Stimulated activated CD4-positive, alpha-beta T cell treated with anti-CD3 and anti-CD28 coated beads, Interleukin-12 subunit alpha, Interleukin-12 subunit beta, amount 100 ng/mL, for 4 hours (primary cell): Measurements from ENCODE around the gene SPATA20.

Experiments
- DNase-seq: peaks from one replicate; pipeline ENCODE4 v3.0.0-alpha.2; 2020

Gene SPATA20

DNA sequence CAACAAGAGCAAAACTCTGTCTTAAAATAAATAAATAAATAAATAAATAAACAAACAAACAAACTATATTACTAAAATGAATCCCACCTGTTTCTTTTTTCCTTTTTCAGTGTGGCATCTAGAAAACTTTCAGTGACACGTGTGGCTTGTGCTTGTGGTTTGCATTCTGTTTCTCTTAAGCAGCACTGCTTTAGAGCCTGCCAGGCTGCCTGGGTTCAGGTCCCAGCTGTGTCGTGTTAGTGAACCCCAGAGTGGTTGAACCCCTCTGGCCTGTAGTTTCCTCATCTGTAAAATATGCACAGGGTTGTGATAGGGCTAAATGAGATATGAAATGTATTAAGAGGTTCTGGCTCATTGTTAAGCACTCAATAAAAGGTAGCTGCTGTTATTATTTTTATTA is 26.5 kb upstream of the SPATA20 start:
- DNase-seq = no peak

DNA sequence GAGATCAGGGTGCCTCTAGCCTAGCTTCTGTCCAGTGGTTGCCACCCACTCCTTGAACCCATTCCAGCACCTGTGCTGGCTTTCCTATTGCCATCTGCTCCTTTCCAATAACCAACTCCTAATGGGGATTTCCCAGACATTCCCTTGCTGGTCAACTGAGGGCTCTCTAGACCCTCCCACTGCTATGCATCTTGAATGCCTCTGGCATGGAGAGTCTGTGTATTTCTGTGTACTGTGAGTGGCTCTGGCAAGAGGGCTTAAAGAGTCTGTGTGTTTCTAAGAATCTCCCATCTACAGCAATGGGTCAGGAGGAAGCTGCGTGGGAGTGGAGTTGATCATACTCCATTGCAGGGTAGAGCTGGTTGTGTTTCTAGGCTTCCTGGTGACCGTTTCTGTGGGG is 25.5 kb upstream of the SPATA20 start:
- no peak for DNase-seq

DNA sequence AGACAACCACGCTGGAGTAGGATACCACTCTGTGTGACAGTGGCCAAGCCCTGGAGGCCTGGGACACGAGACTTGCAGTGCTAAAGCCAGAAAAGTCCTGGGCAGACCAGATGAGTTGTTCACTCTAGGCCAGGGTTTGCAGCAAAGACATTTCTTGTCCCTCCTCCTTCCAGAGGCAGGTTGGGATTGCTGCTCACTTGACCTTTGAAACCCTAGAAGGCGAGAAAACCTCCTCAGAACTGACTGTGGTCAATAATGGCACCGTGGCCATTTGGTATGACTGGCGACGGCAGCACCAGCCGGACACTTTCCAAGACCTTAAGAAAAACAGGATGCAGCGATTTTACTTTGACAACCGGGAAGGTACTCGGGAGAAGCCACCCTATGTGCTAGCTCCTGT is 24.2 kb upstream of the SPATA20 start:
- DNase-seq = no peak

DNA sequence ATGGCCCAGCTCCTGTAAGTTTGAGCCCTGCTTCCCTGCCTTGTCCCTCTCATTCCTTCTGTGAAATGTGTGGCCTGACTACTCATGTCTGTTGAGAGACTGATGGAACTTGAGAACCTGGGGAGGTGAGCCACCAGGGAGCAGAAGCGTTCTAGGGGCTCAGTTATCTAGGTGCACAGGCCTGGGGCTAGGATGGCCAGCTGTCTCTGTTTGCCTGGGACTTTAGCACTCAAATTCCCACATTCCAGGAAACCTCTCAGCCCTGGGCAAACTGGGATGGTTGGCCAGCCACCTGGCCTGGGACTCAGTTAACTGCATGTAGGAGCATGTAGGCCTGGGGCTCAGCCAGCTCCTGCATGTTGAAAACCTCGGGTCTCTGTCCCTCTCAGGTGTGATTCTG is 23.8 kb upstream of the SPATA20 start:
- no peak for DNase-seq

DNA sequence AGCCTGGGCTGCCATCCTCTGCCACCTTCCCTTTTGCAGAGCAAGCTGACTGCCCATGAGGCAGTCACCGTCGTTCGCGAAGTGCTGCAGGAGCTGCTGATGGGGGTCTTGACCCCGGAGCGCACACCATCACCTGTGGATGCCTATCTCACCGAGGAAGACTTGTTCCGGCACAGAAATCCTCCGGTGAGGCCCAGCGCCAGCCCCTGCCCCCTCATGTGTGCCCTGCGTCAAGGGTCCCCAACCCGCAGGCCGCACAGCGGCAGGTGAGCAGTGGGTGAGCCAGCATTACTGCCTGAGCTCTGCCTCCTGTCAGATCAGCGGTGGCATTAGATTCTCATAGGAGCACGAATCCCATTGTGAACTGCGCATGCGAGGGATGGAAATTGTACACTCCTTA is 22.1 kb upstream of the SPATA20 start:
- DNase-seq = no peak

DNA sequence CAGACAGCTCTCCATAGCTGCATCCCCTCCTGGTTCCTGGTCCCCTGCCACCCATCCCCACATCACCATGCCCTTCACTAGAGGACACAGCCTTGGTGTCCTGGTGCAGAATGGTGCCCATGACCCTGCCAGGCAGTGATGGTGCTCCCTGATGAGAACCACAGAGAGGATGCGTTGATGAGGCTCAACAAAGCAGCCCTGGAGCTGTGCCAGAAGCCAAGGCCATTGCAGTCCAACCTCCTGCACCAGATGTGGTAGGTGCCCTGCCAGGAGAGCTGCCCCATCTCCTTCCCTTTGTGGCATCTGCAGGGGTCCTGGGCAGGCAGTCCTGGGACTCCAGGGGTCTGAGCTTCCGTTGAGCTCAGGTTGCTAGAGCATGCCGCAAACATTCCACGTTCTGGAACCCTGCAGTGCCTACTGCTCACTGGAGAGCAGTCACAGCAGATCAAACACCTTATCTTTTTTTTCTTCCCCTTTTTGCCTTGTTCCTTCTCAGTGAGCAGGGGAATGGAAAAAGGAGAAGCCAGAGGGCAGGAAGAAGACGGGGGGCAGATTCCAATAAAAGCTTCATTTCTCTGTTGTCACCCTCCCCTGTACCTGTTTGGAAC is 19.7 kb upstream of the SPATA20 start:
- no peak for DNase-seq

DNA sequence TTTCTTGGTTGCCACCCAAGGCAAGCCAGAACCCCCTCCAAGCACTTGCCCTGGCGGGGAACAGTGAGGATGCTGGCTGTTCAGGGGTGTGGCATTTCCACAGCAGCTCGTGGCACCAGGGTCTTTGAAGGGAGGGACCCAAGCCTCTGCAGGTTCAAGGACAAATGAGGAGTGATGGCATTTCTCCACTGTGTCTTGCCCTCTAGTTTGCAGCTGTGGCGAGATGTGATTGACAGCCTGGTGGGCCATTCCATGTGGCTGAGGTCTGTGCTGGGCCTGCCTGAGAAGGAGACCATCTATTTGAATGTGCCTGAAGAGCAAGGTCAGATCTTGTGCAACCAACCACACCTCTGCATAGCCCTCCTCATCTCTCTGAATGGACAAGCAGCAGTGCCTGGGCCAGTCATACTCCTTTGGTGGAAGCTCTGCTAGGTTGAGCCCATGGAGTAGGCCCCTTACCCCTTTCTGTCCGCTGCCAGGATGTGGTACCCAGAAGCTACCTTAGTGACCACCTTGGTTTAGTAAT is 19.0 kb upstream of the SPATA20 start:
- no peak for DNase-seq

DNA sequence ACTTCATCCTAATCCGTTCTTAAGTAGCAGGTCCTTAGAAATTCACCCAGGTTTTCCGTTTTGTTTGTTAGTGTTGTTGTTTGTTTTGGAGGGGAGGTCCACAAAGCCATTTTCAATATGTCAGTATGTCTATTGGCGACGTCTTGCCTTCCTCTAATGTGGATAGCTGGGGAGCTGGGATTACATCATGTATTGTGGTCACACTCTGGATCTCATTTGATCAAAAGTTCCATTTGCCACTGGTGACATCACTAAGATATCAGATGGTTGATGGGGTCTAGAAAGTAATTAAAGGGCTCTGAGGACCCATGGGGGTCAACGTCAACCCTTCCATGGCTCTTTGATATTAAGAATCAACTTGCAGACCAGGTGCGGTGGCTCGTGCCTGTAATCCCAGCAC is 17.1 kb upstream of the SPATA20 start:
- no peak for DNase-seq

DNA sequence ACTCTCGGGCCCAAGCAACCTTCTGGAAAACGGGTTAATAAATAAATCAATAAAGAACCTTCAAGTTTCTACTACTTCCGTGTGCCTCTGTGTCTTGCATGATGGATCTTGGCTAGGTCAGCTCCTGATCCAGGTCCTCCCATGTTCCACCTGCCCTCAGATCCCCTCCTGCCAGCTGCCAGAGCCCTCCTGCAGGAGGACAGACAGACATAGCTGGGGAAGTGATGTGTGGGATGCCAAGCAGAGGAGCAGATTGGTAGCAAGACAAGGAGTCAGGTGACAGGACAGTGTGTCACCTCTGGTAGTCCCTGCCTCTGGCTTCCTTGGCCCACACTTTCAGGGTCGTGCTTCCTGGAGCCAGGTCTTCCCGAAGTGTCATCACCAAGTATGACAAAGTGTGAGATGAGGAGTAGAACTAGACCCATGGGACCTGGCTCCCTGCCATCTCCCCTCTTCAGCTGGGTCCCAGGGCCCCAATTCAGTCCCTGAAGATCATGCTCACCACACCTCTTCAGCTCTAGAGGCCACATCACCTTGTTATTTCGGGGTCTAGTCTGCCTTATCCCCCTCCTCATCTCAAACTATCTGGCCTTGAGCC is 15.4 kb upstream of the SPATA20 start:
- DNase-seq = no peak

DNA sequence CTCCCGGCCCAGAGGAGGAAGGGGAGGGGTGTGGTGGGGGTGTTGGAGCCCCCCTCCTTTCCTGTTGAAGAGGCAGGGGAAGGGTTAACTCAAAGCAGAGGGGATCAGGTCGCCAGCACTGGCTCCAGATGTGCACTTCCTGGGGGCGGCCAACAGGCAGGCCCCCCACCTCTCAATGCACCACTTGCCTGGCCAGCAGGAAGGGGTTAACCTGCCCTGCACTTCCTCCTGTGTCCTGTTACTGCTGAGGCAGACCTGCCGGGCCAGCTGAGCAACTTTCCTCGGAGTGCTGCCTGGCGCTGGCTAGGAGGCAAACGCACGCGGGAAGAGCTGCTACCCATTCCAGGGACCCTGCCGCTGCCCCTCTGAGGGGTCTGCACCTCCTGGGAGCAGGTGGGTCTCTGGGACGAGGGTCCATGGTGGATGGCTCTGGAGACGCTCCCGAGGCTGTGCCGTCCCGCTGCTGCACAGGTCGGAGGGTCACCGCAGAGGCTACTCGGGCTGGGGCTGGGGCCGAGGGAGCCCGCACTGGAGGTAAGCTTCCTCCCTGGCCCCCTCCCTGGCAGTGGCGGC is 14.4 kb upstream of the SPATA20 start, which contains the start of gene EPN3:
EPN3 (plus strand) TSS at position 284 of the 573 bp plus-strand sequence. CDS start 3,822 bp downstream, outside the sequence.
- no peak for DNase-seq

DNA sequence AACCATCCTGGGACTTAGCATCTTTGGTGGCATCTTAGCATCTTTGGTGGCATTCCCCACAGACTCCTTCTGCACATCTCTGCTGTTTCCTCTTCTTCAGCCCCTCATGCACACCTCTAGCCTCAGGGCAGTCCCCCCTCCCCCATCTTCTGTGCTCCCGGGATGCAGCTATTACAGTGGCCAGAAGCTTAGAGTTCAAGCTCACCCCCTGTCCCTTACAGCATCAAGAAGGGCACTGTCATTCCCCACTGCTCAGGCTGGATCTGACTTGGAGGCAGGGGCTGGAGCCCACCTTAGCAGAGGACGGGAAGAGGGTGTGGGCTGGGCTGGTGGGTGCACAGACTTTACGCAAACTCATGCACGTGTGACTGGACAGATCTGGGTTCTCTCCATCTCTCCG is 13.8 kb upstream of the SPATA20 start:
- DNase-seq = no peak

DNA sequence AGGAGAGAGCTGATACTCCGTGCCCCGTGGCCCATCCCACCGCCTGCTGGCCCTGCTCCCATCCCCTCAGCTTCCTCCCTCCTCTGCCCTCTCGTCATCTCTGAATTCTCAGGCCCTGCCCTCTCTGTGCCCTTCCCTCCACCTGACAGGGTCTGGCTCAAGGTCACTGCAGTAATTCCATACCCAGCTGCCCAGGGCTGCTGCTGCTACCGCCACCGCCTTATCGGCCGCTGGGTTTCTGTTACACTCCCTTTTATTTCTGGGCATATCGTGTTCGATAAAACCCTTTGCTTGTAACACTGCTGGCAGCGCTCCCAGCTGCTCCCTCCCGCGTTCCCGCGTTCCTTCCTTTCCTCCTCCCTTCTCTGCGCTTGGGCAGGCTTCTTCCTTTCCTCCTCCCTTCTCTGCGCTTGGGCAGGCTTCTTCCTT is 13.2 kb upstream of the SPATA20 start:
- DNase-seq = no peak

DNA sequence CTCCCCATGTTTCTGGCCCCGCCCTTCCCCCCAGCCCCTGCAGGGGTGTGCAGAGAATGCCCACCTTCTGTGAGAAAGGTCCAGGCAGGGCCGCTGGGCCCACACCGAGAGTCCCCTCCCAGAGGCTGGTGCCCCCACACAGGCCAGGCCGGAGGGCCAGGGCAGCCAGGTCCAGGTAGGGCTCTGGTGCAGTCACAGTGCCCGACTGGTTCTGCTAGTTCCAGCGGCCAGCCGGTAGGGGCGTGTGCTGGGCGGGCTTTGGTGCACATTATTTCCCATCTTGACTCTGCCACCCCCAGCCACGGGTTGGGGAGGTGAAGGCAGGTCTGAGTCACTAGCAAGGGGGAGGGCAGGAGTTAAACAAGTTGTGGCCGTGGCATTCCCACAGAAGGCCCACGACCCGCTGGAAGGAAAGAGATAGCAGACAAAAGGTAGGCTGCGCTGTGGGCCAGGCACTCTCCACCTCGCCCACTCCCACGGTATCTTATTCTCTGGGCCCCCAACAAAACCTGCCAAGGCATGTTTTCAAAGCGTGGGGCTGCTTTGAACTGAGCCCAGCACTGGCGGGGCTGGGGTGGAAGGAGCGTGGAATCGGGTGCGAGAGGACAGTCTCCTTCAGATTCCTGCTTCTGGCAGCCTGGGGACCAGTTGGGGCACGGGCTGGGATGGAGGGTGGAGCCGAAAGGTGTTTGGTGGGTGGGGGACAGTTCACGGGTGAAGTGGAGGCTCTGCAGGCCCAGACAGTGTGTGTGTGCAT is 12.6 kb upstream of the SPATA20 start:
- DNase-seq = no peak

DNA sequence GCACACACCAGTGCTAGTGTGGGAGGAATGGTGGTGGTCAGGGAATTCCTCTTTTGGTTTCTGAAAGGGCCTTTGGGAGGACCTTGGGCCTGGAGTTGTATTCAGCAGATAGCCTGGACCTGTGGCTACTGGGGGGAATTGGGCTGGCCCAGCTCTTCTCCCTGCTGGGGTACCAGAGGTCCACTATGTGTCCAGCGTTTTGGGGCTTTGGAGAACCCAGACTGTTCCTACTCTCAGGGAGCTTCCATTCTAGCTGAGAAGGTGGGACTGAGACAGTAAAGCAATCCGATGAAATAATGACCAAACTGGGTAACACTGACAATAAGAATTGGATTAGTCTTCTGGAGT is 12.0 kb upstream of the SPATA20 start:
- no peak for DNase-seq

DNA sequence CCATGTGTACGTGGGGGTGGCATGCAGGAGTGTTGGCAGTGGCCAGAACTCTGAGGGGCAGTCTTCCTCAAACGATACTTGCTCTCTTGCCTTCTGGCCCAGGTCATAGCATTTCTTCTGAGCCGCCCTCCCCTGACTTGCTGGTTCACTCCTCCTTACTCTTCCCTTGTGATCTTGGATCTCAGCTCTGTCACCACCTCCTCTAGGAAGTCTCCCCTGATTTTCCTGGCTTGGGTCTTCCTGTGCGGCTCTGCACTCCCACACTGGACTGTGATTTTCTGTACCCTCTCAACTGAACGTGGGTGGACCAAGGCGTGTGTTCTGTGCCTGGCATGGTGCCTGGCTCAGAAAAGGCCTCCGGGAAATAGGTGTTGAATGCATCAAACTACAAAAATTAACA is 11.6 kb upstream of the SPATA20 start:
- DNase-seq = no peak

DNA sequence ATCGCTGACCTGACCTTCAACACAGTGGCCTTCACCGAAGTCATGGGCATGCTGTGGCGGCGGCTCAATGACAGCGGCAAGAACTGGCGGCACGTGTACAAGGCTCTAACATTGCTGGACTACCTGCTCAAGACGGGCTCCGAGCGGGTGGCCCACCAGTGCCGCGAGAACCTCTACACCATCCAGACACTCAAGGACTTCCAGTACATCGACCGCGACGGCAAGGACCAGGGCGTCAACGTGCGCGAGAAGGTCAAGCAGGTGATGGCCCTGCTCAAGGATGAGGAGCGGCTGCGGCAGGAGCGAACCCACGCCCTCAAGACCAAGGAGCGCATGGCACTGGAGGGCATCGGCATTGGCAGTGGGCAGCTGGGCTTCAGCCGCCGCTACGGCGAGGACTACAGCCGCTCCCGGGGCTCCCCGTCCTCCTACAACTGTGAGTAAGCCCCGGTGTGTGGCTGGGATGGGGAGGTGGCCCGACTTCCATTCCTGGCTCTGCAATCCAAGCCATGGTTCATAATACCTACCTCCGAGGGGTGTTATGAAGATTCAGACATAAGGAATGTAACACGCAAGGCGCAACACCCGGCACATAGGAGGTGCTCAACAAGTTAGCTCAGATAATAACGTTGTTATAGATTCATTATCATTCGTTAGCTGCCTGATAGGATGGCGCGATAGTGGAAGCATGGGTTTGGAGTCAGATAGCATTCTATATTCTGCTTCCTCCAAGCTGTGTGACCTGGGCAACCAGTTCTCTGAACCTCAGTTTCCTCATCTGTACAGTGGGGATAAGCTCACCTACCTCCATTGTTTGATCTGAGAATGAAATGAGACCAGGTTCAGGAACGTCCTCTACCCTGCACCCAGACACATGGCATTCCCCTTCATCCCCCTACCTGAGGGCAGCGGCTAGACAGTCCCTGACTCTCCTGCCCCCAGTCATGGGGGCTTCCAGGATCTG is 10.0 kb upstream of the SPATA20 start:
- DNase-seq = no peak

DNA sequence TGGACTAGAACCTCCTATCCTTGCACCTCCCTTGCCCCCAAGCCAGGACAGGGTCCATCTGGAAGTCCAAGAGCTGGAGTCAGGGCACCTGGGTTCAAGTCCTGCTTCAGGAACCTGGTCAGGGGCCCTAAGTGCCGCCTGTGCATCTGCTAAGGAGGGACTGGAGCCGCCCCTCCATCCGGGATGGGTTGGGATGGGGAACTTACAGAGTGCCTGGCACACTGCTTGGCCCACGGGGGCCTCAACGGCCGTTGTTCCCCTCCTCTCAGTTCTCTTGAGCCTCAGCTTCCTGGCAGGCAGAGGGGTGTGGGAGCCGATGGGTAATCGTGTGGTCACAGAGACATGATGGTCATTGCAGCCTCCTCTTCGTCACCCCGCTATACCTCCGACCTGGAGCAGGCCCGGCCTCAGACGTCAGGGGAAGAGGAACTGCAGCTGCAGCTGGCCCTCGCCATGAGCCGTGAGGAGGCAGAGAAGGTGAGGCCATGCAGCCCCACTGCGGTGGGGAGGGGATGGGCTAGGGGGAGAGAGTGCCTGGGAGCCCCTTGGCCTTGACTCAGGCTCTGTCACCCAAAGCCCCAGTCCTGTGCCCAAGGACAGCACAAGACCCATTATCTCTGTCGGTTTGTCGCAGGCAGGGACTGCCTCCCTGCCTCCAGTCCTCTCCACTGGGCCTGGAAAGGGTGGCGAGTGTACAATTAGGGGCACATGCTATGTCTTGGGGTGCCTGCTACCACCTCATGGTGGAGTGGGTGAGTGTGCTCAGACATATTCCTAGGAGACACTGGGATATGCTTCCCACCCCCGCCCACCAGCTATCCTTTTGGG is 9.0 kb upstream of the SPATA20 start:
- DNase-seq = no peak

DNA sequence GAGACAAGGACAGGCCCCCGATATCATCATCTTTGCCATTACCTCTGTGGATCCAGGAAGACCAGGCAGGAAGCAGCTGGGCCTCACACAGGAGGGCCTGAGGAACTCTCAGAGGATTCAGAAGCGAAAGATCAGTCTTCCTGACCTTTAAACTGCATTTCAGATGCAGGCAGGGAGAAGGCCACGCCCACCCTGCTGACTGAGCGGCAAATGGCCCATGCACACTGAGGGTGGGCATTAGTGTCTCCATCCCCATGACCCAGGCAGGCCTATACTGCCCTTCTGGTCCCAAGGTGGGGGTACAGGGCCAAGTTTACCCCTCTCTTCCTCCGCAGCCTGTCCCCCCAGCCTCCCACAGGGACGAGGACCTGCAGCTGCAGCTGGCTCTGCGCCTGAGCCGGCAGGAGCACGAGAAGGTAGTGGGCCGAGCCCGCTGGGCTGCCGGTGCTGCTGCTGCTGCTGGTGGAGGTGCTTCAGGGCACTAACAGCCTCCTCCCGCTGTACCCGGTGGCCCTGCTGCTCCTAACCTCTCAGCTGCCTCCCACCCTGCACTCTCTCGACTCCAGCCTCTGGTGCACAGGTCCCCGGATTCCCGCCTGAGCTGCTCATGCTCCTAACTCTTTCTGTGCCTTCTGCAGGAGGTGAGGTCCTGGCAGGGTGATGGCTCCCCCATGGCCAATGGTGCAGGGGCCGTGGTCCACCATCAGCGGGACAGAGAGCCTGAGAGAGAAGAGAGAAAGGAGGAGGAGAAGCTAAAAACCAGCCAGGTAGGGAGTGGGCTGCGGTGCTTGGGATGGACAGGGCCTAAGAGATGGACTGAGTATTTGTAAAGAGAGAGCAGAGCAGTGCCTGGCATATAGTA is 8.2 kb upstream of the SPATA20 start:
- no peak for DNase-seq

DNA sequence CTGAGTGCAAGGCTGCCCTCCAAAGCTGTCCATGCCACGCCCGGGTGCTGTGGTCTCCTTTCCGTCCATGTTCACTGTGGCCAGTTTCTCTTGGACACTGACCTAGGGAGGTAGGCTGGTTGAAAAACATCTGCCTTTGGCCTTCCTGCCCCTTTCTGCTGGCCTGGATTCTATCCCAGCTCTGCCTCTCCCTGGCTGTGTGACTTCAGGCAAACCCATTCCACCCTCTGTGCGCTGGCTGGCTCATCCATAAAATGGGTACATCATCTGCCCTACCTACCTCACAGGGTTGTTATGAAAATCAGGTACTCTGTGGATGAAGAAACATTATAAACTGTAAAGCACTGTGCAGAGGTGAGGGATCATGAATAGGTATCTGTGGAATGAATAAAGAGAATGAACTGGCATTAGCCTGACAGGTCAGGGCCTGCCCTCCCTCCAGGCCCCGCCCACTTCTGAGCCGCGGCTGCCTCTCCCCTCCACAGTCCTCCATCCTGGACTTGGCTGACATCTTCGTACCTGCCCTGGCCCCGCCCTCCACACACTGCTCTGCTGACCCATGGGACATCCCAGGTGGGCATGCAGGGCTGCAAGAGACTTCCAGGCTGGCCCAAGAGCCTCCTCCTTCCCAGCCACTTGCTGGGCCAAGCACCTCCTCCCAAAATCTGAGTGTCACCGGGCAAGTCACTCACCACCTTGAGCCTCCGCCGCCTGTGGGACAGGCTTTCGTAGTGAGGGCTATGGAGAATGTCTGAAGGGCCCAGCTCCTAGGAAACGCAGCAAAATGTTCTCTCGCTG is 7.0 kb upstream of the SPATA20 start:
- no peak for DNase-seq
